IMR-90 (cell line): ENCODE measurements around the gene MGAT3. TPM values are rescaled to one million over a fixed set of nuclear protein-coding genes. Genes with fewer than 3 reads are reported as not detected.
A peak's percentile ranks its signal among the peaks of the same experiment; 100 is the strongest.

Experiments
- ATAC-seq: fragments of 200-7000 bp; cut with Tn5 transposase; 2 replicates; pipeline ENCODE4 v1.9.1; 2020; ENCODE audit warnings: low read depth, mild to moderate bottlenecking, moderate library complexity
- BruUV-seq: library from RNA; stranded (reverse); fragments of 400-500 nt; replicated peaks from 2 replicates; lab custom pipeline; 2021; lab: Mats Ljungman, UMichigan
- CTCF ChIA-PET: fragments of 300-600 bp; formaldehyde crosslinking; extraction: SDS; loops from one replicate; lab custom pipeline; 2021; ENCODE audit warnings: antibody characterized with exemption; lab: Yijun Ruan, JAX
- POLR2A ChIA-PET: fragments of 300-600 bp; sonication (Branson Sonifier 250); formaldehyde crosslinking; loops from one replicate; lab custom pipeline; 2022; ENCODE audit warnings: antibody characterized with exemption; ENCODE audit not compliant: unreplicated experiment; lab: Charles Lee
- DNase-seq: peaks from one replicate; pipeline ENCODE4 v3.0.0; 2013
- H2AFZ ChIP-seq: replicated peaks from 2 replicates; pipeline ENCODE3; 2013; ENCODE audit warnings: low read length, mild to moderate bottlenecking; ENCODE audit not compliant: poor library complexity
- H2AK5ac ChIP-seq: 2 replicates; pipeline ENCODE4 v1.6.1; 2013; ENCODE audit warnings: low read depth, low read length, inconsistent platforms
- H2AK9ac ChIP-seq: replicated peaks from 2 replicates; pipeline ENCODE3; 2013; ENCODE audit warnings: mild to moderate bottlenecking, low read depth, low read length, moderate library complexity; ENCODE audit not compliant: poor library complexity
- H2BK120ac ChIP-seq: 2 replicates; pipeline ENCODE4 v1.6.1; 2013; ENCODE audit warnings: low read depth, low read length, inconsistent platforms
- H2BK15ac ChIP-seq: 3 replicates; pipeline ENCODE4 v1.6.1; 2013; ENCODE audit warnings: low read depth, low read length, inconsistent platforms
- H2BK20ac ChIP-seq: 2 replicates; pipeline ENCODE4 v1.6.1; 2013; ENCODE audit warnings: low read depth, mild to moderate bottlenecking, inconsistent platforms, low read length, moderate library complexity
- H2BK5ac ChIP-seq: 2 replicates; pipeline ENCODE4 v1.6.1; 2013; ENCODE audit warnings: mild to moderate bottlenecking, low read depth, low read length, inconsistent platforms; ENCODE audit not compliant: poor library complexity, severe bottlenecking
- H3K14ac ChIP-seq: replicated peaks from 2 replicates; pipeline ENCODE4 v1.6.1; 2013; ENCODE audit warnings: low read depth, low read length, inconsistent platforms
- H3K18ac ChIP-seq: 2 replicates; pipeline ENCODE4 v1.6.1; 2013; ENCODE audit warnings: low read depth, low read length, control low read depth
- H3K23ac ChIP-seq: 2 replicates; pipeline ENCODE4 v1.6.1; 2013; ENCODE audit warnings: low read depth, low read length, inconsistent platforms
- H3K27ac ChIP-seq: 2 replicates; pipeline ENCODE4 v1.5.1; 2013; ENCODE audit warnings: mild to moderate bottlenecking, control low read depth, low read length; ENCODE audit not compliant: insufficient read depth
- H3K27me3 ChIP-seq: 2 replicates; pipeline ENCODE4 v1.6.1; 2013; ENCODE audit warnings: low read length; ENCODE audit not compliant: control insufficient read depth, insufficient read depth
- H3K36me3 ChIP-seq: 2 replicates; pipeline ENCODE4 v1.6.1; 2013; ENCODE audit warnings: low read length, mixed read lengths; ENCODE audit not compliant: control insufficient read depth, insufficient read depth
- H3K4ac ChIP-seq: 2 replicates; pipeline ENCODE4 v1.6.1; 2013; ENCODE audit warnings: low read depth, low read length, inconsistent platforms
- H3K4me1 ChIP-seq: 2 replicates; pipeline ENCODE4 v1.6.1; 2013; ENCODE audit warnings: low read length, mixed read lengths; ENCODE audit not compliant: control insufficient read depth, insufficient read depth
- H3K4me2 ChIP-seq: 2 replicates; pipeline ENCODE4 v1.6.1; 2013; ENCODE audit warnings: low read depth, mild to moderate bottlenecking, control low read depth, low read length, moderate library complexity
- H3K4me3 ChIP-seq: 2 replicates; pipeline ENCODE4 v1.5.1; 2013; ENCODE audit warnings: low read depth, mild to moderate bottlenecking, control low read depth, low read length, moderate library complexity; ENCODE audit not compliant: insufficient read depth
- H3K56ac ChIP-seq: 2 replicates; pipeline ENCODE4 v1.6.1; 2013; ENCODE audit warnings: low read length, inconsistent platforms; ENCODE audit not compliant: insufficient read depth; ENCODE audit errors: extremely low read depth
- H3K79me1 ChIP-seq, 2 experiments: 2 replicates each; pipeline ENCODE4 v1.6.1; 2013; ENCODE audit warnings: low read length in 2 of 2, inconsistent platforms in 1 of 2, low read depth in 1 of 2
- H3K9ac ChIP-seq: 2 replicates; pipeline ENCODE4 v1.6.1; 2013; ENCODE audit warnings: low read depth, low read length, control low read depth
- H3K9me1 ChIP-seq: 2 replicates; pipeline ENCODE4 v1.6.1; 2013; ENCODE audit warnings: low read length, inconsistent platforms; ENCODE audit not compliant: insufficient read depth
- H3K9me3 ChIP-seq: 2 replicates; pipeline ENCODE4 v1.6.1; 2013; ENCODE audit warnings: low read length; ENCODE audit not compliant: control insufficient read depth, insufficient read depth
- H4K20me1 ChIP-seq: 2 replicates; pipeline ENCODE4 v1.6.1; 2013; ENCODE audit warnings: low read length, inconsistent platforms; ENCODE audit not compliant: insufficient read depth
- H4K5ac ChIP-seq: 2 replicates; pipeline ENCODE4 v1.6.1; 2013; ENCODE audit warnings: mild to moderate bottlenecking, low read depth, low read length, control low read depth
- H4K8ac ChIP-seq, 2 experiments: 2 replicates each; pipeline ENCODE4 v1.6.1; 2013; ENCODE audit warnings: low read depth in 2 of 2, low read length in 2 of 2, control low read depth in 1 of 2, inconsistent platforms in 1 of 2
- H4K91ac ChIP-seq: 2 replicates; pipeline ENCODE4 v1.6.1; 2013; ENCODE audit warnings: low read depth, low read length, inconsistent platforms; ENCODE audit not compliant: insufficient read depth
- BHLHE40 ChIP-seq: fragments of 150-350 bp; IDR thresholded peaks from 2 replicates; pipeline ENCODE4 v1.6.1; 2016; ENCODE audit warnings: mild to moderate bottlenecking, low read depth, low read length
- CEBPB ChIP-seq: IDR thresholded peaks from 2 replicates; pipeline ENCODE4 v1.6.1; 2012; ENCODE audit warnings: low read depth, low read length, improper control_type of control experiment
- CHD1 ChIP-seq: IDR thresholded peaks from 2 replicates; pipeline ENCODE4 v1.6.1; 2012; ENCODE audit warnings: low read depth, low read length, improper control_type of control experiment
- FOS ChIP-seq: fragments of 150-350 bp; IDR thresholded peaks from 2 replicates; pipeline ENCODE4 v1.6.1; 2016; ENCODE audit warnings: low read depth, low read length
- MAFK ChIP-seq: IDR thresholded peaks from 2 replicates; pipeline ENCODE4 v1.6.1; 2012; ENCODE audit warnings: low read depth, low read length, improper control_type of control experiment
- MAZ ChIP-seq: IDR thresholded peaks from 2 replicates; pipeline ENCODE4 v1.6.1; 2012; ENCODE audit warnings: low read depth, mild to moderate bottlenecking, low read length, improper control_type of control experiment, moderate library complexity, borderline replicate concordance
- MXI1 ChIP-seq: IDR thresholded peaks from 2 replicates; pipeline ENCODE4 v1.6.1; 2012; ENCODE audit warnings: low read depth, mild to moderate bottlenecking, low read length, moderate library complexity, borderline replicate concordance
- NFE2L2 ChIP-seq: fragments of 150-350 bp; IDR thresholded peaks from 2 replicates; pipeline ENCODE4 v1.6.1; 2016; ENCODE audit warnings: low read depth, mild to moderate bottlenecking, low read length
- POLR2A ChIP-seq: IDR thresholded peaks from 2 replicates; pipeline ENCODE4 v1.6.1; 2012; ENCODE audit warnings: mild to moderate bottlenecking, low read depth, low read length
- RAD21 ChIP-seq: IDR thresholded peaks from 2 replicates; pipeline ENCODE4 v1.6.1; 2012; ENCODE audit warnings: low read length, improper control_type of control experiment
- RCOR1 ChIP-seq: IDR thresholded peaks from 2 replicates; pipeline ENCODE4 v1.6.1; 2012; ENCODE audit warnings: mild to moderate bottlenecking, low read length, improper control_type of control experiment; ENCODE audit not compliant: insufficient replicate concordance
- RFX5 ChIP-seq: IDR thresholded peaks from 2 replicates; pipeline ENCODE4 v1.8.0; 2012; ENCODE audit warnings: low read depth, mild to moderate bottlenecking, low read length, moderate library complexity
- SMC3 ChIP-seq: fragments of 150-350 bp; IDR thresholded peaks from 2 replicates; pipeline ENCODE4 v1.6.1; 2016; ENCODE audit warnings: low read depth, mild to moderate bottlenecking, antibody characterized with exemption, low read length, moderate library complexity
- WGBS, 2 experiments: methylation state at CpG; one replicate each; pipeline versions ENCODE4 v1.1.5 to v1.1.7; 2013; ENCODE audit warnings: missing lambda C conversion rate in 2 of 2; ENCODE audit not compliant: insufficient read length in 1 of 2; ENCODE audit errors: extremely low coverage in 2 of 2; 5-methylcytosine and 5-hydroxymethylcytosine counted together
- dilution Hi-C: fragments of 300-500 bp; cut with HindIII; formaldehyde crosslinking; loops from one replicate; pipeline ENCODE4 v1.14.3; 2018; ENCODE audit warnings: low sequenced_read_pairs; ENCODE audit not compliant: unreplicated experiment
- in situ Hi-C: fragments of 300-500 bp; cut with MboI; formaldehyde crosslinking; loops from 3 replicates; pipeline ENCODE4 v1.14.3; 2019; ENCODE audit warnings: low sequenced_read_pairs, inconsistent platforms, mixed read lengths
- intact Hi-C: fragments of 100-400 bp; cut with micrococcal nuclease; formaldehyde crosslinking; loops from 2 replicates; pipeline ENCODE4 v1.10.0; 2022
- polyA plus RNA-seq, 3 experiments: library from polyadenylated mRNA; depleted of rRNA; stranded (reverse); fragments of >200 nt; gene quantifications; 2 replicates each; pipeline ENCODE4 v1.2.3, GENCODE V29; 2012; ENCODE audit warnings: low replicate concordance in 1 of 3
- total RNA-seq: library from RNA; depleted of rRNA; stranded (reverse); fragments of >200 nt; gene quantifications from 2 replicates; pipeline ENCODE4 v1.2.3, GENCODE V29; 2012
- TF ChIP-seq, protein P1 (sequence below): fragments of 150-350 bp; IDR thresholded peaks from 2 replicates; pipeline ENCODE4 v1.6.1; 2017; ENCODE audit warnings: mild to moderate bottlenecking, antibody characterized with exemption, low read length, low read depth
- TF ChIP-seq, protein P2 (sequence below): conservative IDR thresholded peaks from 2 replicates; pipeline ENCODE4 v1.5.1; 2012; ENCODE audit warnings: mild to moderate bottlenecking, low read depth, low read length, improper control_type of control experiment
- TF ChIP-seq, protein P3 (sequence below): fragments of 150-350 bp; IDR thresholded peaks from 2 replicates; pipeline ENCODE4 v1.6.1; 2016; ENCODE audit warnings: low read depth, mild to moderate bottlenecking, low read length, moderate library complexity, borderline replicate concordance

MGAT3 gene
- total and polyA plus RNA-seq, 2 of the 4 experiments (the other 2 are of a cell fraction): 0.36 to 1.1 TPM

DNA sequence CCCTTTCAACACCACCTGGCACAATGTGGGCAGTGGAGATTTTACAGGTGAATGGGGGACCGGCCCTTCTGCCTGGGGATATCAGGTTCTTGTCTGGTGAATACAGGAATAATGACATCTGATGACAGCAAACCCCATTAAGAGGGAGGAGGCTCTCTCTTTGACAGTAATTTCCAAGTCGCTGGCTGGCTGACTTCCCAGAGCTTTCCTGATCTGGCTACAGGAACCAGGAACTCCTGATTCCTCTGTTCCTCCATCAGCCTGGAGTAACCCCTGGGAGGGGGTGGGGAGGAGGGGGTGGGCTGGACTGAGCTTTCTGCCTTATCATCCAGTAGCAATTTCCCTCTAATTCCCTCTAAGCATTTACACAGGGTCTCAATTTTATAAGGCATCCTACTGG lies 41.6 kb downstream of the MGAT3 start:
- in situ Hi-C loops: no loop called here
- TF ChIP-seq CEBPB (no peak), MAFK (no peak), BHLHE40 (no peak), POLR2A (no peak), NFE2L2 (no peak), CHD1 (no peak), RAD21 (no peak), MAZ (no peak), RFX5 (no peak), FOS (no peak), RCOR1 (no peak), MXI1 (no peak), SMC3 (no peak)
- TF ChIP-seq, protein P1, sequence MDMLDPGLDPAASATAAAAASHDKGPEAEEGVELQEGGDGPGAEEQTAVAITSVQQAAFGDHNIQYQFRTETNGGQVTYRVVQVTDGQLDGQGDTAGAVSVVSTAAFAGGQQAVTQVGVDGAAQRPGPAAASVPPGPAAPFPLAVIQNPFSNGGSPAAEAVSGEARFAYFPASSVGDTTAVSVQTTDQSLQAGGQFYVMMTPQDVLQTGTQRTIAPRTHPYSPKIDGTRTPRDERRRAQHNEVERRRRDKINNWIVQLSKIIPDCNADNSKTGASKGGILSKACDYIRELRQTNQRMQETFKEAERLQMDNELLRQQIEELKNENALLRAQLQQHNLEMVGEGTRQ: no peak
- TF ChIP-seq, protein P2, sequence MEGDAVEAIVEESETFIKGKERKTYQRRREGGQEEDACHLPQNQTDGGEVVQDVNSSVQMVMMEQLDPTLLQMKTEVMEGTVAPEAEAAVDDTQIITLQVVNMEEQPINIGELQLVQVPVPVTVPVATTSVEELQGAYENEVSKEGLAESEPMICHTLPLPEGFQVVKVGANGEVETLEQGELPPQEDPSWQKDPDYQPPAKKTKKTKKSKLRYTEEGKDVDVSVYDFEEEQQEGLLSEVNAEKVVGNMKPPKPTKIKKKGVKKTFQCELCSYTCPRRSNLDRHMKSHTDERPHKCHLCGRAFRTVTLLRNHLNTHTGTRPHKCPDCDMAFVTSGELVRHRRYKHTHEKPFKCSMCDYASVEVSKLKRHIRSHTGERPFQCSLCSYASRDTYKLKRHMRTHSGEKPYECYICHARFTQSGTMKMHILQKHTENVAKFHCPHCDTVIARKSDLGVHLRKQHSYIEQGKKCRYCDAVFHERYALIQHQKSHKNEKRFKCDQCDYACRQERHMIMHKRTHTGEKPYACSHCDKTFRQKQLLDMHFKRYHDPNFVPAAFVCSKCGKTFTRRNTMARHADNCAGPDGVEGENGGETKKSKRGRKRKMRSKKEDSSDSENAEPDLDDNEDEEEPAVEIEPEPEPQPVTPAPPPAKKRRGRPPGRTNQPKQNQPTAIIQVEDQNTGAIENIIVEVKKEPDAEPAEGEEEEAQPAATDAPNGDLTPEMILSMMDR: no peak
- TF ChIP-seq, protein P3, sequence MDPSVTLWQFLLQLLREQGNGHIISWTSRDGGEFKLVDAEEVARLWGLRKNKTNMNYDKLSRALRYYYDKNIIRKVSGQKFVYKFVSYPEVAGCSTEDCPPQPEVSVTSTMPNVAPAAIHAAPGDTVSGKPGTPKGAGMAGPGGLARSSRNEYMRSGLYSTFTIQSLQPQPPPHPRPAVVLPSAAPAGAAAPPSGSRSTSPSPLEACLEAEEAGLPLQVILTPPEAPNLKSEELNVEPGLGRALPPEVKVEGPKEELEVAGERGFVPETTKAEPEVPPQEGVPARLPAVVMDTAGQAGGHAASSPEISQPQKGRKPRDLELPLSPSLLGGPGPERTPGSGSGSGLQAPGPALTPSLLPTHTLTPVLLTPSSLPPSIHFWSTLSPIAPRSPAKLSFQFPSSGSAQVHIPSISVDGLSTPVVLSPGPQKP: no peak
- no peak overlapping the region for H4K91ac ChIP-seq
- intact Hi-C loops: loop anchor here (10.0 kb wide), 2 partner anchors 64 to 324 kb away; no protein-coding TSS in a partner anchor
- H2AK9ac ChIP-seq: no peak overlapping the region
- no peak overlapping the region for H4K8ac ChIP-seq
- no peak overlapping the region for H3K14ac ChIP-seq
- H3K4me1 ChIP-seq: peaks cover 14% of the 10 kb centered on the region
- no peak overlapping the region for H3K4me2 ChIP-seq
- H2BK15ac ChIP-seq: no peak overlapping the region
- no peak overlapping the region; the same call in 1 of the 2 replicates for H3K4ac ChIP-seq
- no CpG with 5 or more reads among the region's 2 CpGs for WGBS, 2 experiments
- H3K23ac ChIP-seq: no peak overlapping the region
- CTCF ChIA-PET: no interaction called here
- H3K56ac ChIP-seq: no peak overlapping the region
- POLR2A ChIA-PET: no interaction called here
- no peak overlapping the region for H2BK5ac ChIP-seq
- H3K18ac ChIP-seq: no peak overlapping the region
- no peak overlapping the region for H2BK120ac ChIP-seq
- H3K27me3 ChIP-seq: no peaks in the 10 kb centered on the region
- DNase-seq (no peak), ATAC-seq (no peak)
- H3K27ac ChIP-seq: no peak overlapping the region
- H4K5ac ChIP-seq: no peak overlapping the region
- no peak overlapping the region for H2BK20ac ChIP-seq
- H3K4me3 ChIP-seq: no peak overlapping the region
- no peaks in the 10 kb centered on the region for H3K9me3 ChIP-seq
- peak overlapping the region; percentile 35; the same call in 1 of the 2 replicates for H2AK5ac ChIP-seq
- dilution Hi-C loops: no loop called here
- H4K20me1 ChIP-seq: peaks cover 12% of the 10 kb centered on the region; the same call in 1 of the 2 replicates
- no TSS peak for BruUV-seq
- peaks cover 24% of the 10 kb centered on the region for H3K9me1 ChIP-seq
- peaks cover under 1 to 25% of the 10 kb centered on the region in 2 experiments; a peak in 3 of 4 replicates for H3K79me1 ChIP-seq
- H3K9ac ChIP-seq: no peak overlapping the region
- H2AFZ ChIP-seq: no peak overlapping the region
- H3K36me3 ChIP-seq: no peaks in the 10 kb centered on the region
